Panc1 (cell line): Measurements from ENCODE around the gene SLC2A4RG. TPM values are rescaled to one million over a fixed set of nuclear protein-coding genes. Genes with fewer than 3 reads are reported as not detected.

ENCODE experiments used
- ATAC-seq: fragments of 200-7000 bp; cut with Tn5 transposase; 2 replicates; pipeline ENCODE4 v1.9.1; 2020; ENCODE audit warnings: mild to moderate bottlenecking, moderate library complexity
- BruUV-seq: library from RNA; stranded (reverse); fragments of 400-500 nt; replicated peaks from 2 replicates; lab custom pipeline; 2021; lab: Mats Ljungman, UMichigan
- CTCF ChIA-PET: fragments of 300-600 bp; sonication (Branson Sonifier 250); formaldehyde crosslinking; loops from one replicate; lab custom pipeline; 2022; ENCODE audit warnings: antibody characterized with exemption; lab: Charles Lee
- POLR2A ChIA-PET: fragments of 300-600 bp; sonication (Branson Sonifier 250); formaldehyde crosslinking; loops from one replicate; lab custom pipeline; 2022; ENCODE audit warnings: antibody characterized with exemption; lab: Charles Lee
- DNase-seq: peaks from one replicate; pipeline ENCODE4 v3.0.0-alpha.2; 2010; ENCODE audit warnings: low read depth, low spot score
- H3K27ac ChIP-seq: 2 replicates; pipeline ENCODE4 v1.5.1; 2011; ENCODE audit warnings: mild to moderate bottlenecking, low read length, inconsistent platforms
- H3K27me3 ChIP-seq: fragments of 200-500 bp; sonication (Bioruptor generic); 2 replicates; pipeline ENCODE4 v1.6.0; 2014; ENCODE audit warnings: low read length, inconsistent platforms; ENCODE audit not compliant: control insufficient read depth, insufficient read depth
- H3K36me3 ChIP-seq: fragments of 200-500 bp; sonication (Bioruptor generic); 2 replicates; pipeline ENCODE4 v1.5.1; 2014; ENCODE audit warnings: inconsistent platforms, mild to moderate bottlenecking, low read length, moderate library complexity; ENCODE audit not compliant: control insufficient read depth, insufficient read depth
- H3K4me1 ChIP-seq: 2 replicates; pipeline ENCODE4 v1.5.1; 2011; ENCODE audit warnings: inconsistent platforms, mild to moderate bottlenecking, low read length, moderate library complexity; ENCODE audit not compliant: control insufficient read depth, insufficient read depth
- H3K4me3 ChIP-seq, 2 experiments: 2 replicates each; pipeline ENCODE4 v1.5.1; 2011 to 2012; ENCODE audit warnings: low read depth in 2 of 2, low read length in 2 of 2, mild to moderate bottlenecking in 2 of 2, inconsistent platforms in 1 of 2, moderate library complexity in 1 of 2
- H3K9me3 ChIP-seq: fragments of 200-500 bp; sonication (Bioruptor generic); 2 replicates; pipeline ENCODE4 v1.5.1; 2014; ENCODE audit warnings: low read depth, mild to moderate bottlenecking, inconsistent platforms, low read length, moderate library complexity; ENCODE audit not compliant: control insufficient read depth, insufficient read depth
- CTCF ChIP-seq: fragments of 450-650 bp; IDR thresholded peaks from 2 replicates; pipeline ENCODE4 v1.5.1; 2017; ENCODE audit warnings: mild to moderate bottlenecking
- POLR2AphosphoS5 ChIP-seq: IDR thresholded peaks from 2 replicates; pipeline ENCODE4 v1.6.1; 2012; ENCODE audit warnings: mild to moderate bottlenecking, low read depth, low read length, moderate library complexity
- REST ChIP-seq, 2 experiments: IDR thresholded peaks; 2 replicates each; pipeline ENCODE4 v1.6.1; 2011 to 2012; ENCODE audit warnings: low read depth in 2 of 2, control low read depth in 1 of 2, low read length in 1 of 2, mild to moderate bottlenecking in 1 of 2, moderate library complexity in 1 of 2; ENCODE audit not compliant: insufficient read depth in 1 of 2
- SIN3A ChIP-seq: IDR thresholded peaks from 2 replicates; pipeline ENCODE4 v1.6.1; 2012; ENCODE audit warnings: low read depth, mild to moderate bottlenecking, low read length, moderate library complexity, borderline replicate concordance; ENCODE audit not compliant: insufficient read depth
- TCF7L2 ChIP-seq: IDR thresholded peaks from 2 replicates; pipeline ENCODE4 v1.6.1; 2011; ENCODE audit warnings: mild to moderate bottlenecking, low read depth, low read length, inconsistent platforms
- in situ Hi-C: cut with HindIII; loops from 2 replicates; pipeline ENCODE4 v1.10.0; 2016; ENCODE audit warnings: low sequenced_read_pairs, low pct_unique_long_range_greater_than_20kb
- intact Hi-C: fragments of 100-400 bp; cut with micrococcal nuclease; formaldehyde crosslinking; loops from one replicate; pipeline ENCODE4 v1.10.0; 2022; ENCODE audit not compliant: unreplicated experiment
- total RNA-seq: library from RNA; stranded (reverse); gene quantifications from one replicate; pipeline ENCODE4 v1.2.1, GENCODE V29; 2021; ENCODE audit not compliant: unreplicated experiment

The SLC2A4RG gene
- total RNA-seq, 1 experiment from 2014 or later: 166 TPM

GRCh38 chr20:63706027-63706695, 33.4 kb upstream of the SLC2A4RG start:
- Histone ChIP-seq H3K36me3 (peaks cover 9% of the 10 kb centered on the region; the same call in 1 of the 2 replicates), H3K9me3 (no peaks in the 10 kb centered on the region), H3K4me1 (peaks cover 35% of the 10 kb centered on the region), H3K27me3 (no peaks in the 10 kb centered on the region), H3K4me3 (peak overlapping the region; percentile 76 to 90), H3K27ac (peak overlapping the region; percentile 91)
- in situ Hi-C loops: no loop called here
- ATAC-seq (no peak), DNase-seq (no peak)
- TF ChIP-seq CTCF (no peak), POLR2AphosphoS5 (no peak), SIN3A (no peak), TCF7L2 (no peak), REST (IDR thresholded peaks at IDR 0.05; ENCODE audit: insufficient read depth in 1 of 2, low read depth in 2 of 2, low read length in 1 of 2) (no peak)
- intact Hi-C loops: no loop called here
- POLR2A ChIA-PET: interaction anchor here (0.6 kb wide), 1 partner anchor 171 kb away, joined by 7 read pairs; no protein-coding TSS in a partner anchor
- CTCF ChIA-PET: no interaction called here
- BruUV-seq: TSS peak; percentile 83

GRCh38 chr20:63706852-63707557, 32.6 kb upstream of the SLC2A4RG start:
- POLR2A ChIA-PET: no interaction called here
- peak overlapping the region; percentile 76 to 90 for H3K4me3 ChIP-seq
- peak overlapping the region; percentile 91 for H3K27ac ChIP-seq
- H3K27me3 ChIP-seq: no peaks in the 10 kb centered on the region
- no peak for DNase-seq
- H3K36me3 ChIP-seq: peaks cover 12% of the 10 kb centered on the region; the same call in 1 of the 2 replicates
- H3K9me3 ChIP-seq: no peaks in the 10 kb centered on the region
- TF ChIP-seq TCF7L2 (no peak), SIN3A (0 out of 2 replicates have a peak, but pooled peaks have one; percentile 19)
- in situ Hi-C loops: no loop called here
- ATAC-seq: peak; percentile 57
- intact Hi-C loops: no loop called here
- H3K4me1 ChIP-seq: peaks cover 28% of the 10 kb centered on the region
- CTCF ChIA-PET: interaction anchor here (0.8 kb wide), 1 partner anchor 128 kb away, joined by 3 read pairs; no protein-coding TSS in a partner anchor
- BruUV-seq: no TSS peak
